ENCODE measurements around the gene WDR64. TPM values are rescaled to one million over a fixed set of nuclear protein-coding genes. Genes with fewer than 3 reads are reported as not detected.

The WDR64 gene
- polyA plus RNA-seq = not detected in 3 replicates
- polyA plus RNA-seq (2011; ENCODE audit: low read depth) = not detected
- not detected in 2 replicates for polyA plus RNA-seq (2011; cell fraction: cytosol; rRNA removed)
- polyA plus RNA-seq (2011; cell fraction: nucleus; rRNA removed) = not detected in 2 replicates
- polyA plus RNA-seq (2012; ENCODE audit: low replicate concordance) = not detected in 2 replicates
- polyA minus RNA-seq = not detected in 3 replicates
- not detected for polyA minus RNA-seq (2011; cell fraction: cytosol; rRNA and poly(A)+ RNA removed)
- not detected in 2 replicates for polyA minus RNA-seq (2011; cell fraction: nucleus; rRNA and poly(A)+ RNA removed)

- no peak for FAIRE-seq
- H3K4me2 ChIP-seq (ENCODE audit: control insufficient read depth, extremely low read depth, insufficient read depth, low read depth, low read length) = no peak within 1 kb of the TSS
- H3K9ac ChIP-seq (ENCODE audit: control insufficient read depth, extremely low read depth, insufficient read depth, low read length) = no peak within 1 kb of the TSS
- H3K4me3 ChIP-seq (ENCODE audit: control insufficient read depth in 2 of 3, extremely low read depth in 1 of 3, insufficient read depth in 2 of 3, low read depth in 1 of 3, low read length in 3 of 3) = no peak within 1 kb of the TSS
- no peak within 1 kb of the TSS for H3K27ac ChIP-seq (ENCODE audit: control insufficient read depth, insufficient read depth, low read length)
- H3K79me2 ChIP-seq (ENCODE audit: control insufficient read depth, insufficient read depth, low read length) = no peaks in the 10 kb centered on the region
- dilution Hi-C loops (cut with MboI; ENCODE audit: extremely low pct_ligation_motif_present, low sequenced_read_pairs) = no loop called here
- no peaks in the 10 kb centered on the region for H3K4me1 ChIP-seq (ENCODE audit: control insufficient read depth, extremely low read depth, insufficient read depth, low read length)
- no peak within 1 kb of the TSS for H2AFZ ChIP-seq (ENCODE audit: control insufficient read depth, low read length)
- no peak for DNase-seq (ENCODE audit: low read depth, low spot score)
- H3K9me1 ChIP-seq (ENCODE audit: control insufficient read depth, extremely low read depth, insufficient read depth, low read length) = no peaks in the 10 kb centered on the region
- no peaks in the 10 kb centered on the region for H3K9me3 ChIP-seq (ENCODE audit: control insufficient read depth, low read depth, low read length)
- no peaks in the 10 kb centered on the region for H3K27me3 ChIP-seq (ENCODE audit: control insufficient read depth, extremely low read depth, insufficient read depth, low read length)
- no peaks in the 10 kb centered on the region for H3K36me3 ChIP-seq (ENCODE audit: control insufficient read depth in 2 of 2, extremely low read depth in 1 of 2, insufficient read depth in 2 of 2, low read length in 2 of 2)
- no peaks in the 10 kb centered on the region for H4K20me1 ChIP-seq (ENCODE audit: control insufficient read depth, extremely low read depth, insufficient read depth, low read length)
- no peak for TF ChIP-seq CTCF (optimal IDR thresholded peaks at IDR 0.05 in 1 of 3, IDR thresholded peaks at IDR 0.05 in 1 of 3, conservative IDR thresholded peaks at IDR 0.05 in 1 of 3; ENCODE audit: extremely low read depth in 1 of 3, insufficient read depth in 2 of 3, low read length in 3 of 3)
- TF ChIP-seq EZH2 (IDR thresholded peaks at IDR 0.05; ENCODE audit: low read length) = no peak
Observed at GRCh38 chr1:241652012-241652411, at the start of gene WDR64. TSS of gene WDR64 (plus strand) at chr1:241652281. CDS start at chr1:241652485, 204 bp downstream.

GRCh38 chr1:241603731-241604245 is 48.3 kb upstream of the WDR64 start:
- no peaks in the 10 kb centered on the region for H4K20me1 ChIP-seq (ENCODE audit: control insufficient read depth, extremely low read depth, insufficient read depth, low read length)
- no peak overlapping the region for H2AFZ ChIP-seq (ENCODE audit: control insufficient read depth, low read length)
- no peaks in the 10 kb centered on the region for H3K27me3 ChIP-seq (ENCODE audit: control insufficient read depth, extremely low read depth, insufficient read depth, low read length)
- H3K9ac ChIP-seq (ENCODE audit: control insufficient read depth, extremely low read depth, insufficient read depth, low read length) = no peak overlapping the region
- FAIRE-seq (no peak), DNase-seq (ENCODE audit: low read depth, low spot score) (no peak)
- no peaks in the 10 kb centered on the region for H3K9me1 ChIP-seq (ENCODE audit: control insufficient read depth, extremely low read depth, insufficient read depth, low read length)
- H3K4me2 ChIP-seq (ENCODE audit: control insufficient read depth, extremely low read depth, insufficient read depth, low read depth, low read length) = no peak overlapping the region
- peak overlapping the region in 1 of 3 experiments; percentile 16 for H3K4me3 ChIP-seq (ENCODE audit: control insufficient read depth in 2 of 3, extremely low read depth in 1 of 3, insufficient read depth in 2 of 3, low read depth in 1 of 3, low read length in 3 of 3)
- TF ChIP-seq EZH2 (IDR thresholded peaks at IDR 0.05; ENCODE audit: low read length) (no peak), CTCF (optimal IDR thresholded peaks at IDR 0.05 in 1 of 3, IDR thresholded peaks at IDR 0.05 in 1 of 3, conservative IDR thresholded peaks at IDR 0.05 in 1 of 3; ENCODE audit: extremely low read depth in 1 of 3, insufficient read depth in 2 of 3, low read length in 3 of 3) (no peak)
- no peaks in the 10 kb centered on the region for H3K79me2 ChIP-seq (ENCODE audit: control insufficient read depth, insufficient read depth, low read length)
- H3K9me3 ChIP-seq (ENCODE audit: control insufficient read depth, low read depth, low read length) = no peaks in the 10 kb centered on the region
- H3K36me3 ChIP-seq (ENCODE audit: control insufficient read depth in 2 of 2, extremely low read depth in 1 of 2, insufficient read depth in 2 of 2, low read length in 2 of 2) = peaks cover 2 to 8% of the 10 kb centered on the region in 2 experiments
- peak overlapping the region; percentile 53 for H3K27ac ChIP-seq (ENCODE audit: control insufficient read depth, insufficient read depth, low read length)
- H3K4me1 ChIP-seq (ENCODE audit: control insufficient read depth, extremely low read depth, insufficient read depth, low read length) = peaks cover 41% of the 10 kb centered on the region
- dilution Hi-C loops (cut with MboI; ENCODE audit: extremely low pct_ligation_motif_present, low sequenced_read_pairs) = loop anchor here (25.0 kb wide), 1 partner anchor 234 kb away; the partner anchor contains the start of gene EXO1
